NCI-H146 treated with DMSO at 0.1 percent for 48 hours (cell line): ENCODE data around the gene TRIM29.
"Not testable (repeated sequence)": the region's sequence is repeated elsewhere in the genome, so short reads cannot be mapped to it uniquely, and the experiment has no call there.

Experiments used
- DNase-seq: peaks from one replicate; lab custom pipeline; 2025; ENCODE audit not compliant: unreplicated experiment; lab: John Stamatoyannopoulos, UW

The TRIM29 gene

DNA sequence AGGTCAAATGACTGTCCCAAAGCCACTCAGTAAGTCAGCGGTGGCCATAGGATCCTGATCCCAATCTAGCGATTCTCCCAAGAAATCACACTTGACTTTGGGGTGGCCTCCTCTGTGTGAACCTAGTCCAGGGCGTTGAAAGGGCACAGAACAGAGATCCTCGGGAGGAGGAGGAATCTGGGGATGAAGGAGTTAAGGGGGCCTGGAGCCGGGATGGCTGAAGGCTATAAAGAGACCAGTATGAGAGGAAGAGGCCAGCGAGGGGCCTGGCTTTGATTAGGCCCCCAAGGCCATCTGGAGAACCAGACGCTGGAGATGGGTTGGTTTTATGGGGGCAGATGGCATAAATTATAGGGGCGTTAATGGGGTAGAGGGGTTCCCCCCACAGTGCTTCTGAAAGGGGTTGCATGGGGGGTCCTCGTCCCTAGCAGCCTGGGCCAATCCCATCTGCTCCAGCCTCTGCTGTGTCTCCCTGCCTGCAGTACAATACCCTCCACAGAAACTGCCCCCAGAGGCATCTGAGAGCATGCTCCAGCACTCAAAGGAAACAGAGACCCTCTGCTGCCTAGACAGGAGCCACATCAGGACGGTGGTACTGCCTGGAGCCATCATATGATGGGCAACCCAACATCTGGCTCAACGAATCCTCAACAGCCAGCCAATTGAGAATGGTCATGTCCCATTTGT lies 35.2 kb upstream of the TRIM29 start:
- DNase-seq, result no peak

DNA sequence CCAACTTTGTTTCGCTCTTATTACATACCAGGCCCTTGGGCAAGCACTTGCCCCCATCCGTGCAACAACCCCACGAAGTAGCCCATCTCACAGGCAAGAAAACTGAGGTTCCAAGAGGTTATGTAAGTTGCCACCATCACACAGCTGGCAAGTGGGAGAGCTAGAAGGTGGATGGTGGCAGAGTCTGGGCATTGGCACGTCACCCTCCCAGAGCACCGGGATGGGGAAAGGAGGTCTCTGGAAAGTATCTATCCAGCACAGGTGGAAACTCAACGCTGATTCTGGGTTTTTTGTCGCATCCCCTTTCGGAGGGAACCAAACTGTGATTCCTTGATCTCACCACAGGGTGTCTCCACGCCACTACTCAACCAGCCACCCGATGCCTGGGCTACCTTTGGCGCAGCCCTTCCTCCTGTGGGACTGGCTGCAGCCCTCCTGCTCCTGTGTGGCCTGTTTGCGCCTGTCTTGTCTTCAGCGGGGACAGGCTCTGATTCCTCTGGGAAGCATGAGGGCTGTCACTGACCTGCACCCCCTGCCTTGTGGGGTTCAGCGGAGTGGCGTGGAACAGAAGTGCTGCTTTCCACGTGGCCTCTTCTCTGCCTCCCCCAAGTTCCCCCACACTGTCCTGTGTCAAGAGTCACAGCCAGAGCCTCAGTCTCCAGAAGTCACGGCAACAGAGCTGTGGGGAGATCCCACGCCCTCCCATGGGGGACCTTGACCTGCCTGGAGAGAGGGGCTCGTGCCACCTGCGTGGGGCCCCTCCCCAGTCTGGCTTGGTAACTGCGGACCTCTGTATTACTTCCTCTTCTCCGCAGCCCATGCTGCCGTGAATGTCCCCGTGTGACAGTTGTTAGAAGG lies 34.4 kb upstream of the TRIM29 start:
- DNase-seq, result no peak

- DNase-seq, result no peak
Measured at GRCh38 chr11:120170741-120171261, 32.9 kb upstream of the TRIM29 start.

- DNase-seq, result no peak
Measured at GRCh38 chr11:120169981-120170698, 32.2 kb upstream of the TRIM29 start.

- peak; percentile 32 for DNase-seq
Measured at GRCh38 chr11:120168960-120169681, 31.2 kb upstream of the TRIM29 start.

DNA sequence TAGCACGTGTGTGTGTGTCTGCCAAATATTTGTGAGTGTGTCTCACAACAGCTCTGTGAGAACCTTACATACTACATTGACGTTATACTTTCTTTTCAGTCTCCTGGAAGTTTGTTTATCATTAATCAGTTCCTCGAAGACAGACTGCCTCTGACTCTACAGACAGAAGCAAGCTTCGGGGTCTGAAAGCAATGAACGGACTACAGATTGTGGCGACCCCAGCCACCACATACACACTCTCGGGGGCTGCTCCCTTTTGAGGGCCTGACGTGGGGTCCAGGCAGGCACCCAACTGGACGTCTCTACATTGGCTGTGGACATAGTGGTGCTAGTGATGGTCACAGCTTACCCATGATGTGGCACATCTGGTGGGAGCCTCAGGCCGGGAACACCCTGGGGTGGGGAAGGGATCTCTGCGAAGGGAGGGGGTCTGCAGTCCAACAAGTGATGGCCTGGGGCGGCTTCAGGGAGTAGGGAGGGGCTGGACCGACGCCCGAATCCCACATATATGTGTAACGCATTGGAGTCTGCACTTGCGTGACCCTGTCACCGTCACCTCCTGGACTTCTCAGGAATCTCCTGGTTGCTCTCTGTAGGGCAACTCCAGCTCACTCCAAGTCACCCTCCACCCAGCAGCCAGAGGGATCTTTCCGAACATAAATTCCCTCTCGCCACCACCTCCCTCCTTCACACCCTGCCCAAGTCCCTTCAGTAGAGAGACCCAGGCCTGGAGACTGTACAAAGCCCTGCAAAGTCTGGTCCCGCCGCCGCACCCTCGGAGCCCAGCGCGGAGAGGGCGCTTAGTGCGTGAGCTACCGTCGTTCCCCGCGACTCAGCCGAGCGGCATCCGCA lies 30.4 kb upstream of the TRIM29 start:
- no peak for DNase-seq

DNA sequence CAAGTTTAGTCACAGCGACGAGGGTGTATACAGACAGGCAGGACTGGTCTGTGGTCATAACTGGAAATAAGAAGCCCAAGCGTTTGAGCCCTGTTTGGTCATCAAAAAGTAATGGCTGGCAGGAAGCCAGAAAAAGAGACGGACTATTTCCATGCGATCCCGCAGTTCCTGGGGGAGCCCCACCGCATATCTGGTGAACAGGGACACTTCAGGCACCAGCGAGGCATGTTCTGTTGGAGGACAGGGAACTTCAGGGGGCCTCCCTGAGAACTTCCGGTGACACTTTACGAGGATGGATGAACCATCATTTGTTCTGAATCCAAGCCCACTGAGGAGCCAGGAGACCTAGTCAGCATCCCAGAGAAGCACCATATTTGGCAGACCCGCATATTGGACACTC lies 29.7 kb upstream of the TRIM29 start:
- no peak for DNase-seq

DNA sequence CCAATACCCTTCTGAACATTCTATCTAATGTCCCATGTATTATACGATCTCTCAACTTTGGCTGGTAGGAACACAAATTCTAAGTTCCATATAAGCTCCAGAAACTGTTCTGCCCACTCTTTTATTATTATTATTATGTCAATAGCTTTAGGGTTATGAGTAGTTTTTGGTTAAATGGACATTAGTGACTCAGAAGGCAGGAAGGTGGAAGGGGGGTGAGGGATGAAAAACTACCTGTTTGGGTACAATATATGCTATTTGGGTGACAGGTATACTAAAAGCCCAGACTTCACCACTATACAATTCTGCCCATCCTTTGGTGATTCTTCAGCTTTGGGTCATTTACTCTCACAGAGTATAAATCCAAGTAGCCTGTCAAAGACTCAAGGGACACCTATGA lies 22.5 kb upstream of the TRIM29 start:
- no peak for DNase-seq

DNA sequence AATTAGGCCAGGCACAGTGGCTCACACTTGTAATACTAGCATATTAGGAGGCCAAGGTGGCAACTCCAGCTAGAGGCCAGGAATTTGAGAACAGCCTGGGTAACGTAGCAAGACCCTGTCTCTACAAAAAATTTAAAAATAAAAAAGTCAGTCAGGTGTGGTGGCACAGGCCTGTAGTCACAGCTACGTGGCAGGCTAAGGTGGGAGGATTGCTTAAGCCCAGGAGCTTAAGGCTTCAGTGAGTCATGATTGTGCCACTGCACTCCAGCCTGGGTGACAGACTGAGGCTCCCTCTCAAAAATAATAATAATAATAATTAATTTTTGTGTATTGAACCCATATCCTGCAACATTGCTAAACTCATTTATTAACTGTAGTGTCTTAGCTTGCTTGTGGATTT lies 15.3 kb upstream of the TRIM29 start:
- DNase-seq, result no peak

GRCh38 chr11:120151536-120151935 lies 13.6 kb upstream of the TRIM29 start:
- DNase-seq, result no peak

DNA sequence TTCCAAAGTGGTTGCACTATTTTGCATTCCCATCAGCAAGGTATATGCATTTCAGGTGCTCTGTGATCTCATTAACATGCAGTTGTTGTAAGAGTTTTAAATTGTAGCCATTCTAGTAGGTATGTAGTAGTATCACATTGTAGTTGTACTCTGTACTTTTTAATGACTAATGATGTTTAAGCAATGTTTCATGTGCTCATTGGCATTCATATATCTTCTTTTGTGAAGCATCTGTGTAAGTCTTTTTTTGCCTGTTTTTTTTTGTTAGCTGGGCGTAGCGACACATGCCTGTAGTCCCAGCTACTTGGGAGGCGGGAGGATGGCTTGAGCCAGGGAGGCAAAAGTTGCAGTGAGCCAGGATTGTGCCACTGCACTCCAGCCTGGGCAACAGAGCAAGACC lies 11.3 kb upstream of the TRIM29 start:
- DNase-seq, result no peak

DNA sequence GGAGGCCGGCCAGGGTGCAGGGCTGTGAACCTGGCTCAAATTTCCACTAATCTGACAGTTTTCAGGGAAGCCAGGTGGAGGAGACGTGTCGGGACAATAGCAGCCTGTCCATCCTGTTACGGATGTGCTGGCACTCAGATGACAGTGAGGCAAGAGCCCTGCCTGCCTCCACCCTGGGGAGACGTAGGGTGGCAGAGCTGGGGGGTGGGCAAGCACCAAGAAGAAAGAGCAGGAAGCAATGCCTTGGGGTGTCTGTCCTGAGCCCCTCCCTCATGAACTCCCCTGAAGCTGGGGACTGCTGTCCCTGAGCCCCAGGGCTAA lies 10.0 kb upstream of the TRIM29 start:
- no peak for DNase-seq

- DNase-seq, result no peak
Measured at GRCh38 chr11:120147094-120147949, 9.4 kb upstream of the TRIM29 start.

DNA sequence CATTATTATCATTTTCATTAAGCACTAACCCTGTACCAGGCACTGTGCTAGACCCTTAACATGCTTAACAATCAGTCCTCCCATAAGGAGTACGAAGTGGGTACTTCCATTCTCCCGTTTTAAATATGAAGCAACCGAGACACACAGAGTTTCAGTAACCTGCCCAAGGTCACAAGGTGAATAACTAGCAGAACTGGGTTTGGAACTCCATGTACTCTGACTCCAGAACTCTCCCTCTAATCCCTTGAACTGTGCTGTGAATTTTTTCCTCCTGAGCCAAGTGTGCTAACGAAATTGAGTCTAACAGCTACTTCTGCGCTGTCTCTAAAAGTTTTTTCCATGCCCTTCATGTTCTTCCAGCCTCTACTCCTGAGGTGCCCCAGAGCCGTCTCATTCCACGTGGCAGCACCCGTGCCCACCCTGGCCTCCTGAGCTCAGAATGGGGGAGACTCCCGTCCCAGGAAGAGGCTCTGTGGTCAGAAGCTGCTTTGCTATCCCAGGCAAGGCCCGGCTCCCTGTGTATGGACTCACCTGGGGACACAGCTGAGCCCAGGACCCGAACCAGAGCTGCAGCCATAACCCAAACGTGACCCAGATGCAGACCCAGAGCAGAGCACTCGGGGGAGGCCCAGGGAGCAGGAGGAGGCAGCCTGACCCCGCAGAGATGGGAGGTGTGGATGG lies 8.6 kb upstream of the TRIM29 start:
- no peak for DNase-seq

DNA sequence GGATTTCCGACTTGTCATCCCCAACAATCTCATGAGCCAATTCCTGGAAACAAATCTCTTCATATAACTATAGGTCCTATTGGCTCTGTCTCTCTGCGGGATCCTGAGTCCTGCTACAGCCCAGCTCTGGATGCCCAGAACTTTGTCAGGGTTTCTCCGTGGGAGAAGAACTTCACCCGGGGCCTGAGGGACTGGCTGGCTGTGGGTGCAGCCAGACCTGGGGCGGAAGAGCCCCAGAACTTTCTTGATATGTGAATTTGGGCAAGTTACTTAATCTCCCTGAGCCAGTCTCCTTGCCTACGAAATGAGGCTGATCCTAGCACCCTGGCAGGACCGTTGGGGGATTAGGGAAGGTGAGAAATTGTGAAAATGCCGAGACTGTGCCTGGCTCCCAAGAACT lies 6.6 kb upstream of the TRIM29 start:
- DNase-seq, result no peak

DNA sequence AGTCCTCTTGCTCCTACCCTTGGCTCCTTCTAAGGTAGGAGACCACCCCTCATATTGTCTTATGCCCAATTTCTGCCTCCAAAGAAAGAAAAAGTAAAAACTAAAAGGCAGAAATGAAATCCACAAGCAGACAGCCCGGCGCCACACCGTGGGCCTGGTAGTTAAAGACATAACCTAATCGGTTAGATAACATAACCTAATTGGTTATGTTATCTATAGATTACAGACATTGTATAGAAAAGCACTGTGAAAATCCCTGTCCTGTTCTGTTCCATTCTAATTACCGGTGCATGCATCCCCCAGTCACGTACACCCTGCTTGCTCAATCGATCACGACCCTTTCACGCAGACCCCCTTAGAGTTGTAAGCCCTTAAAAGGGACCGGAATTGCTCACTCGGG lies 5.6 kb upstream of the TRIM29 start:
- DNase-seq, result not testable (repeated sequence)

GRCh38 chr11:120142441-120143100 lies 4.7 kb upstream of the TRIM29 start:
- no peak for DNase-seq

DNA sequence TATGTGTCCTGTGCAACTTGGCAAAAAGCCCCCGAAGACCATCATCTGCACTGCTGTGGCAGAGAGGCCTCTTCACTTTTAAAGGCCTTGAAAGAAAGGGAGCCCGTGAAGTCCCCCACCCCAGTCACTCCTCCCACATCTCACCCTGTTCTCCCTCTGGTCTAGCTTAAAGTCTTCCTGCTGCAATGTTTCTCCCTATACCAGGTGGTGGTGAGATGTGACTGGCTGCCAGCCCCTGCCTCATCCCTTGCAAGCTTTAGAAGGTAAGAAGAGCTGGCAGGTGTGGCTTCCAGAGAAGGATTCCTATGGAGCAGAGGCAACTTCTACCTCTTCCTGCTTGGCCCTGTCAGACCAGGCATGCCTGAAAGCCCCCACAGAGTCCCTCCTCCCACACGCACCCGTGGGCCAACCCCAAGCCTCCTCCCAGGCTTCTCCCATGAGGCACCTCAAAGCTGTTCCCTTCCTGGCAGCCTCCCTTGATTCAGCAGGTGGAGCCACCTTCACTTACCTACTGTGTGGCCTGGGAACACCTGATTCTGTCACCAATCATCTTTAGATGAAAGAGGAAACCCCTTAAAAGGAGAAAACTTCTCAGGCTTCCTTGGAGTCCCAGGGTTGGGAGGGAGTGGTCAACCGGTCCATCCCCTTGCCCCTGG lies 4.0 kb upstream of the TRIM29 start:
- DNase-seq, result no peak
